HG03045 (cell line): ENCODE results near the gene PSAPL1.

Experiments used
- ATAC-seq: cut with Tn5 transposase; IDR thresholded peaks from one replicate; pipeline ENCODE4 v1.9.1; 2021; ENCODE audit warnings: mild to moderate bottlenecking, moderate library complexity; ENCODE audit not compliant: unreplicated experiment

Gene PSAPL1

GRCh38 chr4:7384003-7384928 is 50.5 kb downstream of the PSAPL1 start:
- no peak for ATAC-seq

GRCh38 chr4:7383266-7383665 is 51.5 kb downstream of the PSAPL1 start:
- ATAC-seq, result no peak

GRCh38 chr4:7382634-7383014 is 52.1 kb downstream of the PSAPL1 start:
- ATAC-seq, result no peak

- no peak for ATAC-seq
These were observed 52.7 kb downstream of the PSAPL1 start for GRCh38 chr4:7381890-7382633.

GRCh38 chr4:7381221-7381889 is 53.4 kb downstream of the PSAPL1 start:
- ATAC-seq, result no peak
